Measurements from ENCODE around the gene MAP10.

MAP10 gene

DNA sequence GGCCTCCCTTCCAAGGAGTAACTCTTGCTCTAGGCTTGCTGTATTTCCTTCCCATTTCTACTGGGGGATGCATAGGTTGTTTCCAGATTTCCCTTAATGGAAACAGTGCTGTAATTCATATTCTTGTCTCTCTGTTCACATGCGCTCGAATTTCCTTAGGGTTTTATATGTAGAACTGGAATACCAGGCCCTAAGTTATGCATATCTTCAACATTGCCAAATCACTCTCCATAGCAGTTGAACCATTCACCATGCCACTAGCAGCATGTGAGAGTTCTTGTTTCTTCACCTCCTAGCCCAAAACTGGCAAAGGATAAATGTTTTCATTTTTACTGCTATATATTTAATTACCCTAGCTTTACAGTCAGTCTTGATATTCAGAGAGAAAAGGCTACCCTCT lies 12.8 kb downstream of the MAP10 start:
- H3K27me3 Mint-ChIP-seq (ENCODE audit: low read depth), result no peaks in the 10 kb centered on the region
- peak overlapping the region in 2 of 3 experiments; percentile 10 to 41 for H3K27ac Mint-ChIP-seq
- peaks cover 9% of the 10 kb centered on the region for H3K4me1 Mint-ChIP-seq
- TF ChIP-seq, protein P1, sequence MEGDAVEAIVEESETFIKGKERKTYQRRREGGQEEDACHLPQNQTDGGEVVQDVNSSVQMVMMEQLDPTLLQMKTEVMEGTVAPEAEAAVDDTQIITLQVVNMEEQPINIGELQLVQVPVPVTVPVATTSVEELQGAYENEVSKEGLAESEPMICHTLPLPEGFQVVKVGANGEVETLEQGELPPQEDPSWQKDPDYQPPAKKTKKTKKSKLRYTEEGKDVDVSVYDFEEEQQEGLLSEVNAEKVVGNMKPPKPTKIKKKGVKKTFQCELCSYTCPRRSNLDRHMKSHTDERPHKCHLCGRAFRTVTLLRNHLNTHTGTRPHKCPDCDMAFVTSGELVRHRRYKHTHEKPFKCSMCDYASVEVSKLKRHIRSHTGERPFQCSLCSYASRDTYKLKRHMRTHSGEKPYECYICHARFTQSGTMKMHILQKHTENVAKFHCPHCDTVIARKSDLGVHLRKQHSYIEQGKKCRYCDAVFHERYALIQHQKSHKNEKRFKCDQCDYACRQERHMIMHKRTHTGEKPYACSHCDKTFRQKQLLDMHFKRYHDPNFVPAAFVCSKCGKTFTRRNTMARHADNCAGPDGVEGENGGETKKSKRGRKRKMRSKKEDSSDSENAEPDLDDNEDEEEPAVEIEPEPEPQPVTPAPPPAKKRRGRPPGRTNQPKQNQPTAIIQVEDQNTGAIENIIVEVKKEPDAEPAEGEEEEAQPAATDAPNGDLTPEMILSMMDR (IDR thresholded peaks at IDR 0.05; ENCODE audit: unreplicated experiment in 3 of 3), result no peak
- no peaks in the 10 kb centered on the region for H3K36me3 Mint-ChIP-seq (ENCODE audit: low read depth)
- no peaks in the 10 kb centered on the region for H3K9me3 Mint-ChIP-seq
- H3K4me3 Mint-ChIP-seq, result no peak overlapping the region

DNA sequence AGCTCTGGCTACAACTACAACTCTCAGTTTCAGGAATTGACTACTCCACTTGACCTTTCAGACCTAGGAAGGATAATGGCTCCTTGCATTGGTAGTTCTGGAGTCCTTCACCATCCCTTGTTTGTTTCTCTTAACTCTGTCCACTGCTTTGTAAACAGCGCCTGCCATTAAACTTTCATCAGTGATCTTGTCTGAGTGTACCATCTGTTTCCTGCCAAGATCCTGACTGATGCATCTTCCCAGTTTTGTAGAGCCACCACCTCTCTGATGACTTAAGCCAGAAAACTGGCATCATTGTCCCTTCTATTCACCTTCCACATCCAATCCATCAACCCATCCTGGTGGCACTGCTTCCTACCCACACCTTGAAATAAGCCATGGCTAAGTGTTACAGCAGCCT lies 15.2 kb downstream of the MAP10 start:
- H3K27me3 Mint-ChIP-seq (ENCODE audit: low read depth), result no peaks in the 10 kb centered on the region
- no peak overlapping the region for H3K27ac Mint-ChIP-seq
- H3K4me1 Mint-ChIP-seq, result peaks cover 9% of the 10 kb centered on the region
- no peaks in the 10 kb centered on the region for H3K36me3 Mint-ChIP-seq (ENCODE audit: low read depth)
- no peak overlapping the region for H3K4me3 Mint-ChIP-seq
- TF ChIP-seq, protein P1 (IDR thresholded peaks at IDR 0.05; ENCODE audit: unreplicated experiment in 3 of 3), result no peak
- H3K9me3 Mint-ChIP-seq, result no peaks in the 10 kb centered on the region

DNA sequence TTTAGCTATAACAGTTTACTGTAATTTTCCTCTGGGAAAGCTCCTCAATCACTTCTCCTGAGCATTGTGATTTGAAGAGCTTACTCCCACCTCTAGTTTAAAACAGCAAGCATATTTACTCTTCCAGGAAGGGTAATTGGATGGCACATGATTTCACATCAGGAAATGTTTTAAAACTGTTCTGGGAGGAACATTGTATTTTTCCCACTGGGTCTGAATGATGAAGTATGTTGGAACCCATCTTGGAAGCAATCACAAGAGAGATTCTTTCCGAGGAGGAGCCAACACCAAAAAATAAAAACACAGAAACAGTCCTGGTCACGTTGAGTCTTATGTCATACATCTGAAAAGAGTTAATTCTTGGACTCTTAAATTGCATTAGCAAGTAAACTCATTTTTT lies 17.3 kb downstream of the MAP10 start:
- no peaks in the 10 kb centered on the region for H3K27me3 Mint-ChIP-seq (ENCODE audit: low read depth)
- no peak overlapping the region for H3K4me3 Mint-ChIP-seq
- peak overlapping the region; percentile 35 to 76 (median 64) for H3K27ac Mint-ChIP-seq
- H3K9me3 Mint-ChIP-seq, result peaks cover 11% of the 10 kb centered on the region
- TF ChIP-seq, protein P1 (IDR thresholded peaks at IDR 0.05; ENCODE audit: unreplicated experiment in 3 of 3), result no peak
- no peaks in the 10 kb centered on the region for H3K36me3 Mint-ChIP-seq (ENCODE audit: low read depth)
- H3K4me1 Mint-ChIP-seq, result peaks cover 7% of the 10 kb centered on the region

DNA sequence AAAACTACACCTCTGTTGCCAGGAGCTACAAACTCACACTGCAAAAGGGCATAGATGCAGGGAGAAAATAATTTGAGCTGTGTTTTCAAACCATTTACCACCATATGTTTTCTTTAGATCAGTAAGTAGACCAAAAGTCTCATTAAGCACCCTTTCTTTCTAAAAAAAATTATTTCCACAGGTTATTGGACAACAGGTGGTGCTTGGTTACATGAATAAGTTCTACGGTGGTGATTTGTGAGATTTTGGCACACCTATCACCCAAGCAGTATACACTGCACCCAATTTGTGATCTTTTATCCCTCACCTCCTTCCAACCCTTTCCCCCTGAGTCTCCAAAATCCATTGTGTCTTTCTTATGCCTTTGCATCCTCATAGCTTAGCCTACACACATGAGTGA lies 21.1 kb downstream of the MAP10 start:
- Mint-ChIP-seq H3K36me3 (ENCODE audit: low read depth) (no peaks in the 10 kb centered on the region), H3K9me3 (peaks cover 21% of the 10 kb centered on the region), H3K27ac (no peak overlapping the region), H3K4me1 (no peaks in the 10 kb centered on the region), H3K4me3 (no peak overlapping the region), H3K27me3 (ENCODE audit: low read depth) (peaks cover 10% of the 10 kb centered on the region)
- TF ChIP-seq, protein P1 (IDR thresholded peaks at IDR 0.05; ENCODE audit: unreplicated experiment in 3 of 3), result no peak

DNA sequence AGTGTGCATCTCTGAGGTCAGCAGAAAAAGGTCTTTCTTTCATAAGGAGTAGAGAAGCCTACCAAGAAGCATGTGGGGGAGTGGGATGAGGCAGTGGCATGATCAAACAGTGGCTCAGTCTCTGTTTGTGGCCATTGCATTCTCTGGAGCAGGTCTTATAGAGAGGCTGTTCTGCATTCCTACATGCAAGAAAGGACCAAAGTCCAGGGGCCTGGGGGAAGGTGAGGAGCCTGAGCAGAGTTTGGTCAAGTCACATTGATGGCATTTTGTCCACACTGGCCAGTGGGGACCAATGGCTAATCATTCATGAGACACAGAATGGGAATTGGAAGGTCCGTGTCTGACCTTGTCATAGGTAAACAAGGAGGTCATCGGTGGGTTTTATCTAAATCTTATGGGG lies 25.4 kb downstream of the MAP10 start:
- peaks cover 20% of the 10 kb centered on the region for H3K9me3 Mint-ChIP-seq
- TF ChIP-seq, protein P1 (IDR thresholded peaks at IDR 0.05; ENCODE audit: unreplicated experiment in 3 of 3), result no peak

DNA sequence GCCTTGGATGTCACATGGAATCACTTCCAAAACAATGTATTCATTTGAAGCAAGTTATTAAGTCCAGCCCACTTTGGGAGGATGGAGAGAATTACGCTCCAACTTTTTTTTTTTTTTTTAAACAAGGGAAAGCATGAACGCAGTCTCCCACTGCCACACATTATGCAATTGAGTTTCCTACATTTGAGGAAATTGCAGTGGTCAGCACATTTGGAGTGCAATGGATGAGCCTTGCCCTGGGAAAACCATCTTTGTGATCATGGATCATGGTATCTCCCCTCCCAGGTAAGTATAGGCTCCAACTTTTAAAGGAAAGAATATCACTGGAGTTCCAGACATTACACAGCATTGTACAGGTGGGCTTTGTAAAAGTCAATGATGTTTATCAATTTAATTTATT lies 26.7 kb downstream of the MAP10 start:
- Mint-ChIP-seq H3K27me3 (ENCODE audit: low read depth) (peaks cover 10% of the 10 kb centered on the region), H3K27ac (no peak overlapping the region), H3K4me3 (no peak overlapping the region), H3K36me3 (ENCODE audit: low read depth) (no peaks in the 10 kb centered on the region), H3K9me3 (peaks cover 10% of the 10 kb centered on the region), H3K4me1 (peaks cover 16% of the 10 kb centered on the region)
- TF ChIP-seq, protein P1 (IDR thresholded peaks at IDR 0.05; ENCODE audit: unreplicated experiment in 3 of 3), result no peak

More for the DNA sequence above, 25.4 kb downstream of the MAP10 start:
- Mint-ChIP-seq H3K36me3 (ENCODE audit: low read depth) (no peaks in the 10 kb centered on the region), H3K4me3 (no peak overlapping the region), H3K4me1 (peaks cover 16% of the 10 kb centered on the region), H3K27me3 (ENCODE audit: low read depth) (peaks cover 10% of the 10 kb centered on the region), H3K27ac (no peak overlapping the region)
